Hepatic stellate cell (primary cell): ENCODE measurements around the gene DNAH17.

ENCODE experiments used
- DNase-seq: peaks from one replicate; pipeline ENCODE4 v3.0.0; 2011; ENCODE audit warnings: low spot score

The DNAH17 gene

GRCh38 chr17:78602246-78602645 is 25.1 kb upstream of the DNAH17 start:
- no peak for DNase-seq

DNA sequence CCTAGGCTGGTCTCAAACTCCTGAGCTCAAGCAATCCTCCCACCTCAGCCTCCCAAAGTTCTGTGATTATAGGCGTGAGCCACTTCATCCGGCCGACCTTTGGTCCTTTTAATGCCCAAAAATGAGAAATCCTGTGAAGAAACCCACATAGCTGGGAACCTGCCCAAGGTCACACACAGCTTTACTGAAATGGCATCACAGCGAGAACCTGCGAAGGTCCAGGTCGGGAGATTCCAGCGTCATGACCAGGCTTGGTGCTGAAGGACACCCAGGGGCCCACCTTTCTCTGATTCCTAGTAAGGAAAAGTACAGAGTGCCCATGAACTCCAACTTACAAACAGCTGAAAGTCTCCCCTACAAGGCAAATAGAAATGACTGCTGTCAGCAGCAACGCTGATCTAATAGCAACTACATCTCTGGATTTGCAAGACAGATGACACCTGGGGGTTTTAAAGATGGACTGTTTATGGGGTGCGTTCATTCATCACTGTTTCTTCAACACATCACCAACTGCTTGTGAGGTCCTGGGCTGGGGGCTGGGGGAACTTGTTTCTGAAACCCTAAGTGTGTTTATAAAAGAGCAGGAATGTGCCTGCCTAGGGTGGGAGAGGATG is 24.5 kb upstream of the DNAH17 start:
- no peak for DNase-seq

DNA sequence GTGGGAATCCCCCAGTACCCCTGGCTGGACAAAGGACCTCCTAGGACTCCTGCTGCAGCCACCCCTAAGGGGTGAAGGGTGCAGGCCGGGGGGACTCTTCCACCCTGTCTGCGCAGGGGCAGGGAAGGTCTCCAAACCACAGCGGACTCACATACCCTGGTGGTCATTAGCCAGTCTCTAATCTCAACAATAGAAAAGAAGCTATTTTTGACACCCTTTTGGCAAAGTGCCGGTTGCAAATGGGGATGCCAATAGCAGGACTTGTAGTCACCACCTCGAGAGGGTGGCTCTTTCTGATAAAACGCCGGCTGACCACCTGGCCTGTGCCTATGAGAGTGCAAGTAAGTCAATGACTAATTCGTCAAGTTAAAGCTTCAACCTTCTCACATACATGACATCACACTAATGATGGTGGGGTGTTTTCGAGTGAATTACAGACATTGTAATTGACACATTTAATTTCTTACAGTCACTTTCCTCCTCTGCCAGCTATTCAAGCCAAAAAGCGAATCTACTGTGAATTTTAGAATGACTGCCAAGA is 23.1 kb upstream of the DNAH17 start:
- DNase-seq: no peak

DNA sequence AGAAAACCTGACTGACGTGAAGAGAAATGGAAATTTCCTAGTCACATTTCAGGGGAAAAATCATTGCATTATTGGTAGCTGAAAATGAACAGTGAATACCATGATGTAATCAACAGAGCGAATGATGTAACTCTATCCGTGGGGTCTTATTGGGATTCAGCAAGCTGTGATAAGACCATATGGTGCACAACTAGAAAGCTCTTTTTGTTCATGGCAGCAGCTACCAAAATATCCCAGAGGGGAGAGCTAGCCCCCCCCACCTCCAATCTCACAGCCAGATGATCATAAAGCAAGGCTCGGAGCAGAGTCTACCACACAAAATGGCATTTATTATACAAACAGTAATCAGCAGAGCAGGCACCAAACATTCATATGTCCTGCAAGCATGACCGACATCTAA is 22.2 kb upstream of the DNAH17 start:
- DNase-seq: no peak

DNA sequence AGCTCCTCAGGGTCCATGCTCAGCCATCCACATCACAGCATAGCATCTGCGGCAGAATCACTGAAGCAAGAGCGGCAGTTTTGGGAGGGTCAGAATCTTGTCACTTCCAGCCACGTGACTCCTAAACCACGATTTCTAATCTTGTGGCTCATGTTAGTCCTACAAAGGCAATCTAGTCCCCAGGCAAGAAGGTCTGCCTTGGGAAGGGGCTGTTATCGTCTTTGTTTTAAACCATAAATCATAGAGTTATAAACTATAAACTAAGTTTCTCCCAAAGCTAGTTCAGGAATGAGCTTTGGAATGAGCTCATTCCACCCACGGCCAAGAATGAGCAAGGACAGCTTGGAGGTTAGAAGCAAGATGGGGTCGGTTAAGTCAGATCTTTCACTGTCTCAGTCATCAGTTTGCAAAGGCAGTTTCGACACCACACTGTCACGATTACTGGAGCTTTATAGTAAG is 20.8 kb upstream of the DNAH17 start:
- peak; percentile 44 for DNase-seq

DNA sequence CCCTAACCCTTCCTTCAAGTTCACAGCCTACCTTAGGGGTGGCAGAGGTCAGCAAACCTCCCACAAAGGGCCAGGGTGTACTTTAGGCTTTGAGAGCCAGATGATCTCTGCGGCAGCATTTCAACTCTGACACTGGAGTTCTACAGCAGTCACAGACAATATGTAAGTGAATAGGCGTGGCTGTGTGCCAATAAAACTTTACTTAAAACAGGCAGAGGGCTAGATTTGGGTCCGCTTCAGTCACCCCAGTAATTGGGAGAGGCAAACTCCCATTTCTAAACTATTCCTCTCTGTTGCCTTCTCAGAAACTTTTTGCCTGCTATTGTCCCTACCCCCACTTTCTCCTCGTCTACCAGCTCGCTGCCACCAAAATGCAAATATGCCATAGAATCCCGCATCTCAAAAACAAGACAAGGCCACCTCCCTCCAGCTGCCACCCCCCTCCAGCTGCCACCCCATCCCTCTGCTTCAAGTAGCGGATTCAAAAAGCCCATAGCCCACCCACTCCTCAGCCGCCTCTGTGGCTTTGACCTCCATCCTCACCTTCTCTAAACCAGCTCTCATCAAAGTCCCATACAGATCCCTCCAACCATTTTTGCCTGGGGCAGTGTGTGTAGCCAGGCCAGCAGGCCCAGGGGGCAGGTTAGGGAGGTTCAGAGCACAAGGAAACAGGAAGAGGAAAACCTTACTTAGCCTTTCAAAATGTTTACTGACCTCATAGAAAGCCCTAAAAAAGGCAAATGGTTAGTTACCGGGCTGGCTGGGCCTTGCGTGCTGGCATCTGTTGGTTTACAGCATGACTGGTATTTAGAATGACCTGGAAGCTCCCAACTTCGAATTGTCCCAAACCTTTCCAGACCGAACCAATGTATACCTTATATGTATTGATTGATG is 19.9 kb upstream of the DNAH17 start:
- DNase-seq: no peak

DNA sequence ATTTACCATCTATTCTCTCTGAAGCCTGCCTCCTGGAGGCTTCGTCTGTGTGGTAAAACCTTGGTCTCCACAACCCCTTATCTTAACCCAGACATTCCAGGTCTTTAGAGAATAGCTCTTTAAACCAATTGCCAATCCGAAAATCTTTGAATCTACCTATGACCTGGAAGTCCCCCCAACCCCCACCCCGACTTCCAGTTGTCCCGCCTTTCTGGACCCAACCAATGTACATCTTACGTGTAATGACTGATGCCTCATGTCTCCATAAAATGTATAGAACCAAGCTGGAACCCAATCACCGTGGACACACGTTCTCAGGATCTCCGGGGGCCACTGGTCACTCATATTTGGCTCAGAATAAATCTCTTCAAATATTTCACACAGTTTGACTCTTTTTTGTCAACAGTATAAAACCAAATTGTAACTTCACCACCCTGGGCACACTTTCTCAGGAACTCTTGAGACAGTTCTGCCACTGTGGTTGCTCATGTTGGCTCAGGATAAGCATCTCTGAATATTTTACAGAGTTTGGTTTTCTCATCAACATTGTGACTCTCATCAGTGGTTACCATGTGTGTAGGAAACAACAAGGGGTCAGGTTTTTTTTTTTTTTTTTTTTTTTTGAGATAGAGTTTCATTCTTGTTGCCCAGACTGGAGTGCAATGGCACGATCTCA is 18.1 kb upstream of the DNAH17 start:
- DNase-seq: no peak

DNA sequence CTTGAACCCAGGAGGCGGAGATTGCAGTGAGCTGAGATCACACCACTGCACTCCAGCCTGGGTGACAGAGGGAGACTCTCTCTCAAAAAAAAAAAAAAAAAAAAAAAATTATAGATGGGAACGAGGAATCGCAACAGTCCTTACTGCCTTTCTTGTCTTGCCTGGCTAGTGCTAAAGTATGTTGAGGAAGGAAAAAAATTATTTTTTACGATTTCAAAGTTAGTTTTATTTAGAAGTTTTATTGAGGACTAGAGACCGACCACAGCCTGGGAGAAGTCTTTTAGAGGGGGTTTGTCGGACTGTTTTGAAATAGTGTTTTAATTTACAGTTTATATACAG is 15.8 kb upstream of the DNAH17 start:
- no peak for DNase-seq

GRCh38 chr17:78591263-78591671 is 14.1 kb upstream of the DNAH17 start:
- DNase-seq: no peak

GRCh38 chr17:78589885-78590284 is 12.7 kb upstream of the DNAH17 start:
- no peak for DNase-seq

DNA sequence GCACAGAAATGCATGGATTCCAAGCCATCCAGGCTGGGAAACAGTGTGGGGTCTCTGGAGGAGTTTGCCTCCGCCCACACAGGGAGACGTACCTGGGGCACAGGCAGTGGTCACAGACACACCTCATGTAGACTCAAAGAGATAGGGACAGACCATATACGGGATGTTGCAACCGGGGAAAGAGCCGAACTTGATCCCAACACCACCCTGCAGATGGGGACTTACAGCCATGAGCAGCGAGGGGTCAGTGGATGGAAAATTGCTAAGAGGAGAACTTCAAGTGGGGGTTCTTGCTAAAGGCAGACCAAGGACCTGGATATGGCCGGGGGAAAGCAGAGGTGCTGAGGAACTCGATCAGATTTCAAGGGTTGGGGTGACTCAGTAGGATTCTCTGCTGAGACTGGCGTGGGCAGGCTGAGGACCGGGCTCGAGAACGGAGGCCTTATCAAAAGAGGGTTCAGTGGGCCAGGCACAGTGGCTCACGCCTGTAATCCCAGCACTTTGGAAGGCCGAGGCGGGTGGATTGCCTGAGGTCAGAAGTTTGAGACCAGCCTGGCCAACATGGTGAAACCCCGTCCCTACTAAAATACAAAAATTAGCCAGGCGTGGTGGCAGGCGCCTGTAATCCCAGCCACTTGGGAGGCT is 12.0 kb upstream of the DNAH17 start:
- DNase-seq: no peak

DNA sequence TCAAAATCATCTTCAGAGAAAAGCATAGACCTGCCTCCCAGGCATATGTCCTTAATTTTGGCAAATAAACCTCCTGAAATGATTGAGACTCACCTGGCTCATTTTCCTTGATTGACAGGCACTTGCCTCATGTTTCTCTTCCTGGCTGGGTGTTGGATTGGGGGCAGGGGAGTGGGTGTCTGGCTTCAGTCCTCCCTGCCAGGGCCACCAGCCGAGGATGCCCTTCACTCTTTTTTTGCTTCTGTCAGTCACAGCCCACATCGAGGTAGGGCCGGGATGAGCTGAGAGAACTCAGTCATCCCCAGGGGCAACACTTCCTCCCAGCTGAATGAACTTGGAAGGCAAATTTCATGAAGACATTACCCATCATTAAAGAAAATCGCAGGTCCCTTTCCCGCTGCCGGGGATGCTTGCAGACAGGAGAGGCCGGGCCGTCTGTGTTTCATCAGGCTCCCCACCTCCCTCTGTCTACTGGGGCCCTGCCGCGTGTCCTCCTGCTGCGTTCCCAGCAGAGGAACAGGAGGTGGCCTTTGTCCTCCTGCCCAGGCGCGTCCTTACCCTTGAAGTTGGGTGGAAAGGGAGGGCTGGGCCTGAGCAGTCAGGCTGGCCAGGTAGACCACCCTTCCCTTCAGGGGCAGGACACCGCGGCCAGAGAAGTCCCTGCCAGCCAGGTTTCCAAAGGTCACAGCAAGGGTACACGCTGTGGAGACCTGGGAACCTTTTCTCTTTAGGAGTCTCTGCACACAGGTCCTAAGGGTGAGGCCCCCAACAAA is 11.2 kb upstream of the DNAH17 start:
- no peak for DNase-seq

DNA sequence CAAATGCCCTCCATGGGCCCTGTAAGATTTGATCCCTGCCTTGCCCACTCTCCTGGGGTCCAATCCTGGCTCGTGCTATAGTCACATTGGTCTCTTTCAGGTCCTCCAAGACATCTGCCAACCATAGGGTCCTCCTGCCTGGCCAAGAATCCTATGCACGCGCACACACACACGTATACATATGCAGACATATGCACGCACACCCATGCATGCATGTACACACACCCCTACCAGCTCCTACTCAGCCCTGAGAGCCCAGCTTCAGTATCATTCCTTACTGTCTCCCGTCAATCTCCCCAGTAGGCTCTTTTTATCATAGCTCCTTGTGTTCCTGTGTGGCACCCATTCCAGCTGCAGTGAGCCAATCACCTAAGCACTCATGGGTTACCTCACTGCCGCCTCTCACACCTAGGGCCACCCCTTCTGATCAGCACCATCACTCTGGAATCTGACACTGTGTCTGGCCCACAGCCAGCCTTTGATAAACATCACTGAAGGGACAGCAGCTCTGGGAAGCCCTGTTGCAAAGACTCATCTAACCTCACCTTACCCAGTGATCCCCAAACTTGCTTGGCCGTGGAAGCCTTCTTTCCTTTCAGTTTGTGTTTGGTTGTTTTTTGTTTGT is 7.9 kb upstream of the DNAH17 start:
- no peak for DNase-seq

GRCh38 chr17:78583091-78583490 is 5.9 kb upstream of the DNAH17 start:
- DNase-seq: peak; percentile 50

- no peak for DNase-seq
Observed at GRCh38 chr17:78581304-78581703, 4.1 kb upstream of the DNAH17 start.

DNA sequence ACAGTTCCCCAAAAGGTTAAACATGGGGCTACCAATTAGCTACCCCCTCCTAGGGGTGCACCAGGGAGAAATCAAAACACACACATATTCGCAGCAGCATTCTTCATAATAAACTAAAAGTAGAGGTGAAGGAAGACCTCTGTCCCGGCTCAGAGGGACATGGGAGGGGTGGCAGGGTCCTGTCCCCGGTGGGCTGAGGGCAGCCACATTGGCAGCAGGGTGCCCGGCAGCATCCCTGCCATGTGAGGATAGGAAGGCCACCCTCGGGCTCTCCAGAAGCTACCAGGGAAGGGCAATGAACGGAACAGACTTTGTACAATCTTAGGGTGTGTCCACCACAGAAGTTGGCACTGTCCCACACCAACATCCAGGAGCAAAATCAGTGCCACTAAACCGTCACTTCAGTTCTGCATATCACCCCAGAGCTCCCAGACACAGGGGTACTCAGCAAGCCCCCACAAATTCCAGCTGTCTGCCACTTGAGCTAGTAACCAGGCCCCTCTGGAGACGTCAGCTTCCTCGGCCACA is 3.1 kb upstream of the DNAH17 start:
- DNase-seq: no peak

DNA sequence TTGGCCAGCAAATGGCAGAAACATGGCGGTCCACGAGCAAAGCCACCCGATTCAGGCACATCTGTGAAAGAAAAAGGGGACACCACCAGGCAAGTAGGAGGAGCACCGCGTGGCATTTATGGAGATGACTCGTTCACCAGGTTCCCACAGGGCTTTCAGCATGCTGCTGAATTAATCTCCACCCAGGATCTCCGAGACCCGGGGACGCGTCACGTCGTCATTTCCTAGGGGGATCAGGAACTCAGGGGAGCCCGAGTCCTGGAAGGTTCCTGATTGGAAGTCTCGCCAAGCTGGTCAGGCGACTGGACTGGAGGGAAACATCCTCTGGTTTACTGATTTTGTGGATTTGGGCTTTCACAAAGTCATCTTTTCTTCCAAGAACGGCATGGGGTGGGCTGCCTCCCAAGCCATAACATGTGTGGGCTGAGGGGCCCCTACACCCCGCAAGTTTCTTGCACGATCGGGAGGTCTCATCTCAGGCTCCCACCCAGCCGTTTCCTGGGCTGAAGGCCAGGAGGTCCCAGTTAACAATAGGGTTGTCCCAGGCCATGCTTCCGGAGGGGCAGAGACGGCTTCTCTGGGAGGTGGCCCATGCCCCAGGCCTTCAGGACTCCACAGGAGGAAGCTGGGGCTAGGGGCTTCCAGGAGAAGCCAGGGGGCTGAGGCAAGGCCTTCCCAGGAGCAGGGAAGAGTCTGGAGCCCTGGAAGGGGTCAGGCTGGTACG is 645 bp downstream of the DNAH17 start:
- DNase-seq: no peak

- no peak for DNase-seq
Observed at GRCh38 chr17:78575899-78576298, 1.3 kb downstream of the DNAH17 start.

DNA sequence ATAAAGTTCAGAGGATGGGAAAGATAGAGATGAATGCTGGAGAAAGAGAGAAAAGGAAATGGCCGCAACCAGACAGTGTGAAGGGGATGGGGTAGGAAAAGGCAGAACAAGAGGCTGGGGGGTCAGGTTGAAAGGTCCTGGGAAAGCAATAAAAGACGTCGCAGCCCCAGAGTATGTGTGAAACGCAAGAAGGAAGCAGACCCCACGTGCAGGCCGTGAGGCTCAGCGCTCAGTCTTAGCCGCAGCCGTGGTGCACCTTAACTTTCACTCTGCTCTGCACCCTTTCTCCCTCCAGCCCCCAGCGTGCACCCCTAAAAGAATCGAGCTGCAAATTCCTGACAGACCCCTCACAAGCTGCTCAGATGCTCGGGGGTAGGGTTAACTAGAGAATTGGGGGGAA is 1.9 kb downstream of the DNAH17 start:
- no peak for DNase-seq

DNA sequence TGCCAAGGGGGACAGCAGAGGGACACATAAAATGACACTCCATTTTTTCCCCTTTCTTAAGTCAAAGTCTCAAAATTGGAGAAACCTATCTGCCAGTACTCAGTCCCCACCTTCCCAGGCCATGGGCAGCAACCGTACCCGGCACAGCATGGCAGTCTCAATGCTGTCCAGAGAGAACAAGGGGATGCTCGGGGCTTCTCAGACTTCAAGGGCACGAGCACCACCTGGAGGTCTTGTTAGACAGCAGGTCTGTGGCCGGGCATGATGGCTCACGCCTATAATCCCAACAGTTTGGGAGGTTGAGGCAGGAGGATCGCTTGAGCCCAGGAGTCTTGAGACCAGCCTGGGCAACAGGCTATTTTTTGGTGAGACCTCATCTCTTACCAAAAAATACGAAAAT is 3.2 kb downstream of the DNAH17 start:
- no peak for DNase-seq
